Calu3 (cell line): ENCODE results near the gene MELTF. TPM values are rescaled to one million over a fixed set of nuclear protein-coding genes. Genes with fewer than 3 reads are reported as not detected.

Source experiments
- BruUV-seq: library from RNA; stranded (reverse); fragments of 400-500 nt; replicated peaks from 2 replicates; lab custom pipeline; 2021; lab: Mats Ljungman, UMichigan
- CTCF ChIA-PET: fragments of 300-600 bp; sonication (Branson Sonifier 250); formaldehyde crosslinking; loops from one replicate; lab custom pipeline; 2022; ENCODE audit warnings: antibody characterized with exemption; lab: Charles Lee
- DNase-seq: peaks from one replicate; pipeline ENCODE4 v3.0.0; 2022
- H3K27ac Mint-ChIP-seq: one replicate; pipeline ENCODE4 v1.8.0; 2022; ENCODE audit warnings: mixed read lengths; ENCODE audit not compliant: unreplicated experiment
- H3K27me3 Mint-ChIP-seq: one replicate; pipeline ENCODE4 v1.8.0; 2022; ENCODE audit warnings: mixed read lengths; ENCODE audit not compliant: unreplicated experiment
- H3K36me3 Mint-ChIP-seq: one replicate; pipeline ENCODE4 v1.8.0; 2022; ENCODE audit warnings: mild to moderate bottlenecking, moderate library complexity, mixed read lengths; ENCODE audit not compliant: insufficient read depth, unreplicated experiment
- H3K4me1 Mint-ChIP-seq: one replicate; pipeline ENCODE4 v1.8.0; 2022; ENCODE audit warnings: mild to moderate bottlenecking, low read depth, mixed read lengths; ENCODE audit not compliant: unreplicated experiment
- H3K4me3 Mint-ChIP-seq: one replicate; pipeline ENCODE4 v1.8.0; 2022; ENCODE audit warnings: mild to moderate bottlenecking, low read depth, moderate library complexity, mixed read lengths; ENCODE audit not compliant: unreplicated experiment
- H3K9me3 Mint-ChIP-seq: one replicate; pipeline ENCODE4 v1.8.0; 2022; ENCODE audit warnings: low read depth, mixed read lengths; ENCODE audit not compliant: unreplicated experiment
- intact Hi-C: fragments of 100-400 bp; cut with micrococcal nuclease; formaldehyde crosslinking; loops from one replicate; pipeline ENCODE4 v1.10.0; 2022; ENCODE audit not compliant: unreplicated experiment
- total RNA-seq: library from RNA; stranded (reverse); gene quantifications from 2 replicates; pipeline ENCODE4 v1.2.3, GENCODE V29; 2022
- TF ChIP-seq, protein P1 (sequence below): fragments of 200-600 bp; IDR thresholded peaks from one replicate; pipeline ENCODE4 v1.8.0; 2022; ENCODE audit warnings: antibody characterized with exemption; ENCODE audit not compliant: unreplicated experiment

Gene MELTF
- total RNA-seq, 1 experiment from 2014 or later, result 39.0 TPM

GRCh38 chr3:197024881-197025735 lies 4.5 kb downstream of the MELTF start:
- DNase-seq, result no peak
- TF ChIP-seq, protein P1, sequence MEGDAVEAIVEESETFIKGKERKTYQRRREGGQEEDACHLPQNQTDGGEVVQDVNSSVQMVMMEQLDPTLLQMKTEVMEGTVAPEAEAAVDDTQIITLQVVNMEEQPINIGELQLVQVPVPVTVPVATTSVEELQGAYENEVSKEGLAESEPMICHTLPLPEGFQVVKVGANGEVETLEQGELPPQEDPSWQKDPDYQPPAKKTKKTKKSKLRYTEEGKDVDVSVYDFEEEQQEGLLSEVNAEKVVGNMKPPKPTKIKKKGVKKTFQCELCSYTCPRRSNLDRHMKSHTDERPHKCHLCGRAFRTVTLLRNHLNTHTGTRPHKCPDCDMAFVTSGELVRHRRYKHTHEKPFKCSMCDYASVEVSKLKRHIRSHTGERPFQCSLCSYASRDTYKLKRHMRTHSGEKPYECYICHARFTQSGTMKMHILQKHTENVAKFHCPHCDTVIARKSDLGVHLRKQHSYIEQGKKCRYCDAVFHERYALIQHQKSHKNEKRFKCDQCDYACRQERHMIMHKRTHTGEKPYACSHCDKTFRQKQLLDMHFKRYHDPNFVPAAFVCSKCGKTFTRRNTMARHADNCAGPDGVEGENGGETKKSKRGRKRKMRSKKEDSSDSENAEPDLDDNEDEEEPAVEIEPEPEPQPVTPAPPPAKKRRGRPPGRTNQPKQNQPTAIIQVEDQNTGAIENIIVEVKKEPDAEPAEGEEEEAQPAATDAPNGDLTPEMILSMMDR, result no peak
- no peaks in the 10 kb centered on the region for H3K9me3 Mint-ChIP-seq
- H3K4me1 Mint-ChIP-seq, result peaks cover 2% of the 10 kb centered on the region
- no peak overlapping the region for H3K27ac Mint-ChIP-seq
- no peaks in the 10 kb centered on the region for H3K27me3 Mint-ChIP-seq
- intact Hi-C loops, result no loop called here
- no peak overlapping the region for H3K4me3 Mint-ChIP-seq
- peaks cover 33% of the 10 kb centered on the region for H3K36me3 Mint-ChIP-seq
- CTCF ChIA-PET, result no interaction called here
- no TSS peak for BruUV-seq

- H3K9me3 Mint-ChIP-seq, result no peaks in the 10 kb centered on the region
- H3K27me3 Mint-ChIP-seq, result no peaks in the 10 kb centered on the region
- H3K4me3 Mint-ChIP-seq, result no peak overlapping the region
- BruUV-seq, result no TSS peak
- CTCF ChIA-PET, result no interaction called here
- no peak overlapping the region for H3K27ac Mint-ChIP-seq
- DNase-seq, result no peak
- intact Hi-C loops, result no loop called here
- TF ChIP-seq, protein P1, result no peak
- H3K4me1 Mint-ChIP-seq, result peaks cover 9% of the 10 kb centered on the region
- peaks cover 23% of the 10 kb centered on the region for H3K36me3 Mint-ChIP-seq
Measured at GRCh38 chr3:197023998-197024651, 5.5 kb downstream of the MELTF start.

DNA sequence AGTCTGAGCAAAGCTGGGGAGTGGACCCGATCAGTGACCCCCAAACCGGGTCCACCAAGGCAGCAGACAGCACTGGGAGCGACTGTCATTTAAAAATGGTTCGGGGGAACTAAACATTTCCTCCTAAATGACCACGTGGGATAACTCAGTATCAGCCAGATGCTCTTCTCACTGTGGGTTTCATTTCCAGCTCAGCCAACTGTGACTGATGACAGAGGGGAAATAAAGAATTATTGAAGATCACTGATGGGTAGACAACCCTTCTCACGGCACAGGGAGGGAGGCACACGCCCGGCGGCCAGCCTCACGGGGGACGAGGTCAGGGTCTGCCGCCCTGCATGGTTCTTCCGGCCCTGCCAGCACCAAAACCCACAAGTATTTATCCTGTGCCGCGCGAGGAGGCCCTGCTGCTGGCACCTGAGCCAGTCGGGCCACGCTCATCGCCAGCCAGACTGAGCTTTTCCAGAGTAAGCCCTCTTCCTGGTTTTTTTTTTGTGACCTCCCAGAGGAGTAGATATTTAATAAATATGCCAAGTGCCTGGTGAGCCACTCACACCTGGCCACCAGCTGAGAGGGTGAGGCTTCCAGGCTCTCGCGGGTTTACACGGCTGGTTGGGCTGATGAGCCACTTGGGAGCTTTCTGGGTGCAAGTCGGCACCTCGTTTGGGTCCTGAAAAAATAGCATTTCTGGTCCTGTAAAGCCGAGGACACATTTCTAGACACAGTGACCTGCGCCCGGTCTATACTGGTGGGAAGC lies 6.2 kb downstream of the MELTF start:
- Mint-ChIP-seq H3K27me3 (no peaks in the 10 kb centered on the region), H3K4me3 (no peak overlapping the region), H3K27ac (no peak overlapping the region), H3K36me3 (peaks cover 16% of the 10 kb centered on the region), H3K9me3 (no peaks in the 10 kb centered on the region), H3K4me1 (peaks cover 16% of the 10 kb centered on the region)
- intact Hi-C loops, result no loop called here
- no TSS peak for BruUV-seq
- TF ChIP-seq, protein P1, result no peak
- CTCF ChIA-PET, result no interaction called here
- DNase-seq, result no peak

DNA sequence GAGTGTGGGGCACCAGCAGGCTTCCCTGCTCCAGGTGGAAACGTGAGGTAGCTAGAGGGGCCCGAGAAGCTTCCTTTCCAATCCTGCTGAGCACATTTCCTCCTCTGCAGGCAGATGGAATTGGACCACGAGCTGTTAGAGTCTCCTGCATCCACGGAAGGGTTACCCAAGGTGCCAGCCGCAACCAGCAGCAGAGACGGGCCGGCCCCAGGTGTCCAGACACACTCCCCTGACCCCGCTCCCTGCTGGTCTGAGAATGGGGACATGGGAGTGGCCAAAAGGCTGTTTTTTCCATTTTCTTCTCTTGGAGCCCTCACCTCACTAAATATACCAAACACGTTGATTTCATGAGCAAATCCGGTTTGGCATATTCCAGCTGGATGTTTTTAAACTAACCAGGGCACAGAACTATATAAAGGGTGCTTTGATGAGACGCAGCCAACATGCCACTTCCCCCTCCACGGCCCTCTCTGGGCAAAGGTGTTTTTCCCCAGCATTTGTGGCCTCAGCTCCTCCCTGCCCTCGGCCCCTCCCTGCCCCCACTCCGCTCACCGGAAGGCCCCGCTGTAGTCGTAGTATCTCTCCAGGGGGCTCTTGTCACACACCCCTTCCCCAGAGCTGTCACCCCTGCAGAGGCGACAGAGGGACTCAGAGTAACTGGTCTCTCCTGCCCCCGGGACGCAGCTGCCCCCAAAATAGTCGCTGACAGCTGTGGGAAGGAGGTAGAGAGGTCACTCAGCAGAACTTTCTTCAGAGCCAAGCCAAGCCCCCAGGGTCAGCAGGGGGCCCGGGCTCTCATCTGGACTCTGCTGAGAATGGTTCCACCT lies 7.0 kb downstream of the MELTF start:
- Mint-ChIP-seq H3K27ac (no peak overlapping the region), H3K4me1 (peaks cover 21% of the 10 kb centered on the region), H3K36me3 (peaks cover 13% of the 10 kb centered on the region), H3K27me3 (no peaks in the 10 kb centered on the region), H3K4me3 (no peak overlapping the region), H3K9me3 (no peaks in the 10 kb centered on the region)
- intact Hi-C loops, result no loop called here
- BruUV-seq, result no TSS peak
- CTCF ChIA-PET, result no interaction called here
- TF ChIP-seq, protein P1, result no peak
- DNase-seq, result no peak
